NCI-H774 (cell line): ENCODE data around the gene ATXN1.

Source experiments
- DNase-seq: peaks from one replicate; lab custom pipeline; 2025; lab: John Stamatoyannopoulos, UW

Gene ATXN1

DNA sequence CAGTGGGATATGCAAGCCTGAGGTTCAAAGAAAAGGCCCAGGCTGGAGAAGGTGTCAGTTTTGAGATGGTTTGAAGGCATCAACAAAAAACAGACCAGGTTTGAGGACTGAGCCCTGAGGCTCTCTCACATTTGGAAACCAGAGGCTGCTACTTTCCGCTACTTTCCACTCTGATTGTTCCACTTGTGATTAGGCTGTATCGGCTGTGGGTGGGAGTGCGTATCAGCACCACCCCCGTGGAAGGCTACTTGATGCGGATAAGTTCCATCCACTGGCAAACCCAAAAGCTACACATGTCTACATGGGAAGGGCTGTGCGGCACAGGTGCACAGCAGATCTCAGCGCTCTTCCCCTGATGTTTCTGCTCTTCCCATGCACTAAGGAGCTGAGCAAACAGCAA is 324.2 kb downstream of the ATXN1 start:
- no peak for DNase-seq

DNA sequence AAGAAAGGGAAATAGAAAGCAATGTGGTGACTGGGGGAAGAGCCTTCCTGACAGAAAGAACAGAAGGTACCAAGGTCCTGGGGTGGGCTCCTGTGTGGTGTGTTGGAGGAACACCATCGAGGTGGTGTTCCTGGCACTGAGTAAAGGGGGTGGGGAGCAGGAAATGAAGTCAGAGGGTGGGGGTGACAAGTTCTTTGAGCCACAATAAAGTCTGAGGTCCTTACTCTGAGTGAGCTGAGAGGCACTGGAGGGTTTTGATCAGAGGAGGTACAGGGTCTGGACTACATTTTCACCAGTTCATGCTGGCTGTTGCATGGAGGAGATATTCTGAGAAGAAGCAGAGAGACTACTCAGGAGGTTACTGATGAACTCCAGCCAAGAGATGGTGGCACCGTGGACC is 324.7 kb downstream of the ATXN1 start:
- no peak for DNase-seq

DNA sequence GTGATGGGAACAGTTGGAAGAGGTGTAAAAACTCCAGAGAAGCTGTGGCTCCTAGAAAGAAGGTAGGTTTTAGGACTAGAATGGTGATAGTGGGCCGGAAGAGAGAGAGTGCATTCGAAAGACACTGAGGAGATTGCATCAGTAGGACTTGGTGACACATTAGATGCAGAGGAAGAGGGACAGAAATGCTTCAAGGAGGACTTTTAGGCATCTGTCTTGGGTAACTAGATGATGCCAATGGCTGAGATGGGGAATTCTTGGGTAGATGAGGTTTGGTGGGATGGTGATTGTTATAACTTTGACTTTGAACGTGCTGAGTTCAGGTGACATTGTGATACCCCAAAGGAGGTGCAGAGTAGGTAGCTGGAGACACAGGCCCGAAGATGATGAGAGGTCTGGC is 326.4 kb downstream of the ATXN1 start:
- no peak for DNase-seq

DNA sequence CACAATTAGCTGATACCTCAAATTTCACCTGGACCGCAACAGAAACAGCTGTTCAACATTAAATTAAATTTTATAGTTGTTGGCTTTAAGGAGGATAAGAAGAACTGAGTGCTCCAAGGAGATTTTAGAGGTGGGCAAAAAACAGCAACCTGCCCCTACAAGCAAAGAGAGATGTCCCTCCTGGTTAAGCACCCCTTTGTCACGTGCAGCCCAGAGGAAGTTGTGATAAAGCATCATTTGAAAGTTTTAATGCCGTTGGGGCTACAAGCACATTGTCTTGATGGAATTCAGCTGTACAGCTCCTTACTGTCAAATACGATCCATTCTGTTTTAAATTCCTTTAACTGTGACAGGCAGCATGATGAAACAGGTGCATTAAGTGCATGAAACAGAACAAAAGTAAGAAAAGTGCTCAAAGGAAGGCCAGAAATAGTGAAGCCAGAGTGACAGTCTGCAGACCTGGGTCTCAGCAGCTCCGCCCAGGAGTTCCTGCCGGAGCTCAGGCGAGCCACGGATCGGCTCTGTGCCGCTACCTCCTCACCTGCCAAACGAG is 327.8 kb downstream of the ATXN1 start:
- no peak for DNase-seq

DNA sequence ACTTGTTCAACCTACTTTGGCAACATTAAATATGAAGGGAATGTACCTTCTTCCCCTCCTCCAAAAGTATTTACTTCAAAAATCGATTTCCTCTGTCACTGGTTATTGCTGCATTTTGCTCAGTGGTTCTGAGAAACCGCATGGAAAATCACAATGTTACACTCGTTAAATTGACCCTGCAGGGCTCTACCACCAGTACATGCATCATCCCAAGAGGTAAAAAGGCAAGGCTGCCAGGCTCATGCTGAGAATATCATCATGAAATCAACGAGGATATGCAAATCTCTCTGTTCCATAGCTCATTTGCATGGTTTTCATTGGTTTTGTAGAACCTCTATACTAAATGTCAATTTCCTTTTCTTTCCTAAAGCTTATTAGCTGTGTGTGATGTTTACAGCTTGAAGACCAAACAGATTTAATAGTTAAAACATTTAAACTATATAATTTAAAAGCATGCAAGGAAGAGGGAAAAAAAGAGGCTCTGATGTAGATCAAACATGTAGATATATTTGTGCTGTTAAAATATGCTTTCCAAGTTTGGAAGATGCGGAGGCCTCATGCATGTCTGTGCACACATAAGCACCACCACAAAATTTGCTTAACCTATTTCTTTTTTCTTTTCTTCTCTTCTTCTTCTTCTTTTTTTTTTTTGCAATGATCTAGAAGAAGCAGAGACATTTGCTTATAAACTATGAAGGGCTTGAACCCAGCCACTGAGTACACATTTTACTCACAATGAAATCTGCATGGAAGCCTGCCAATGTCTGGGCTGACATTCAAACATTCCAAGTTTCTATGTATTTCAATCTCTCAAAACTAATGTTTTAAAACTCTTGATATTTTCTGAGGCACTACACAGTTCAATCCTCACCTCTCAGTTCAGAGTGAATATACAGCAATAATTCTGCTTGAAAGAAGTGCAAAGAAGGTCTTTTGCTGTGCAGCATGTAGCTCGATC is 328.9 kb downstream of the ATXN1 start:
- DNase-seq: no peak

DNA sequence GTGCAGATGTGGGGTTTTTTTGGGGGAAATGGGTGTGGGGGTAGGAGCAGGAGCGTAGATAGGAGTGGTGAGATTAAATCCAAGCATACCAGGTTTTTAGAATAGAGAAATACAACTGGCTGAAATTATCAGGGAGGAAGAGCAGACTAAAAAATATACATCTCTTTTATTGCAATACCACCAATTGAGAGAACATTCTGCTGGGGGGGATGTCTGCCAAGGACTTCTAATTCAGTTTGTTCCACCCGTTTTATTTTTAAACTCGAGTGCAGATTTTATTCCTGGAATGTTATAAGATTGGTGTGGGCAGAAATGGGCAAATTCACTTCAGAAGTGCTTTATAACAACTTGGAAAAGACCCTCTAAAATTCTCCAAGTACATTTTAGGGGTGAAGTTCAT is 330.2 kb downstream of the ATXN1 start:
- no peak for DNase-seq

DNA sequence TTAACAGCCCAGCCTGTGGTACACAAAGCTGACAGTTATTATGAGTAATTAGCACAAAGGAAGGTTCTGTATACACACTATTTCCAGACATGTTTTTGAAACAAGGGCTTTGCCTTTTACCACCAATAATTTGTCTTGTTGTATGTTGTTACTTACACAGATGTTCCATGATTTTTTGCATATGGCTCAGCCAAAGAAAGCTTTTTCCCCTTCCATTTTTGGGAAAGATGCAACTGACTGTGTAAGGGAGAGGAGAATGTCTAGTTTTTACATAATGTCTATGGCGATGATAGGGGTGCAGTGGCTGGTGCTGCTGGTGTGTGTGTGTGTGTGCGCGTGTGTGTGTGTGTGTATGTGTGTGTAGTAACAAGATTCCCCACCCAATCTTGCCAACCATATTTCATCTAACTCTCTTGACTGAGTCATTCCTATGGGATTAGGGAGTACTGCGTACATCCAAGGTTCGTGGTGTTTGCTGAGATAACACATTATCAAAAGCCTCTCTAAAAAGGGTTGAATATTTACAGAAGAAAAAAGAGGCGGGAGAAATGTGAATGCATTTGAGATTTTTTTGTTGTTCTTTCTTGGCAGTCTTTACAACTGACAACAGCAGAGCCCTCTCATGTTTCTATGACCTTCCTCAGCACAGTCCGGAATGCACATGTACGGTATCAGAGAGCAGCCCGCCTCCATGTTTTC is 330.7 kb downstream of the ATXN1 start:
- no peak for DNase-seq

DNA sequence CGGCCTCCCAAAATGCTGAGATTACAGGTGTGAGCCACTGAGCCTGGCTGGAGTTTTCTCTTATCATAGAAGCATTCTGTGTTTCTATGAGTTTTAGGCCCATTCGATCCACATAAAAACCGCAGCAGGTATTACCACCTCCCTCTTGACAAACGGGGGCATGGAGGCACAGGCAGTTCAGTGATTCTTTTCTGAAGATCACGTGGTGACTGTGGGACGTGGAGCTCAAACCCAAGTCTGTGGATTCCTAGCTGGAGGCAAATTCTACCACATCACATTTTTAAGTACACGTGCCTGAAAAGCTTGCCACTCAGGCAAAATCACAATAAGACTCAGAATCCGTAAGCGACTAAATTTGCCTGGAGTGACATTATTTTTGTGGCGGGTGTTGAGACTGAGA is 331.6 kb downstream of the ATXN1 start:
- no peak for DNase-seq

DNA sequence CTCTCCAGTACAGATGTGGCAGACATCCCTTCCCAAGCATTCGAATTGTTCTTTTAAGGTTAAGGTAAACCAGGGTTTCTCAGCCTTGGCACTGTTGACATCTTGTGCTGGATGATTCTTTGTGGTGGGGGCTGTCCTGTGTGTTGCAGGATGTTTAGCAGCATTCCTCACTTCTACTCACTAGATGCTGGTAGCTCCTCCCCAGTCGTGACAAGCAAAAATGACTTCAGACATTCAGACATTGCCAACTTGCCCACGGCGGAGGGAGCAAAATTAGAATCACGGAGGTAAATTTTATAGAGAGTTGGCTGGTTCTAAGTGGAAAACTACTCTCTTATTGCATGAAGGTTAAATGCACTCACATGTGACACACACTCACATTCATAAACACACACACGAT is 334.1 kb downstream of the ATXN1 start:
- no peak for DNase-seq

DNA sequence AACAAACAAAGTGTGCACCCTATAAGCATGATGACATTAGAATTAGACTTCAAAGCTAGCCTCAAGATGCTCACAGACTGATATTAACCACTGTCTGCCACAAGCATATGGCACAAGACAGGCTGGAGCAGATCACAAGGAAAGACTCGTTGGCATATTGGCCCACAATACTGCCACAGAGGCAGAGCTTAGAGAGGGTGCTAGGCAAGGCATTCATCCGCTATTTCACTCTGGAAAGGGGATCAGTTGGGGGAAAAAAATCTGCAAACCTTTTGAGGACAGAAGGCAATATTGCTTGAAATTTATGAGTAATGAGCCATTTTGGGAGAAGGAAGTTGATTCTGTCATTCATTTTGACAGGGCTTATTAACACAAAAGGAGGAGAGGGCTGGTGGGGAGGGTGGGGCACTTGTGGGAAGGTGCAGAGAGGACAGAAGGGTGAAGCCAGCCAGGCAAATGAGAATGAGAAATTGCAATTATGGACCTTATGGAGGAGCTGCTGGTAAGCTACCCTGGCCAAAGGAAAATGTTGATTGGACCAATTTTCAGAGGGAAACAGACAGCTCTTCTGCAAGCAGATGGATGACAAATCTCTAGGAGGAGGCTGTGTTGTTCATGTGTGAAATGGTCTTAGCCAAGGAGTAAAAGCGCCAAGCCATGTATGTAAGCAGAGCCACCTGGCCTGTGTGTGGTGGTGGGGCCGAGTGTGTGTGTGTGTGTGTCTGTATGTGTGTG is 335.2 kb downstream of the ATXN1 start:
- no peak for DNase-seq

DNA sequence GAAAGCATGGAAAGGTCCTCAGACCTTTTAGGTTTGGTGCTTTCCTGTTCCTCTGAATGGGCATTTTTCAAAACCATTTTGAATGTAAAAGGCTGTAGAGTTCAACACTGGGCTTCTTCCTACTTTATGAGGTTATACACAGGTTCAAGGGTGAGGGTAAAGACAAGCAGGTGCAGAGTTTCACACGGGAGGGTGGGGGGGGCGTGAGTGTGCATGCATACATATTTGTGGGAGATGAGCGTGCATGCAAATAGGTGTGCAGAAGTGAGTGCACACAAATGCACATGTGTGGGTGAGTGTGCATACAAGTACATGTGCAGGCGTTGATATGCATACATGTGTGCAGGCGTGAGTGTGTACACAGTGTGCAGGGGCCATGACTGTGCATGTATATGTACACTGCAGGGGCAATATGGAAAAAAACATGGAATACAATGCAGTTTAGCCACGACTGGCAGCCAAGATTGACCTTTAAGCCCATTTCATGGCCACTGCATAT is 339.7 kb downstream of the ATXN1 start:
- DNase-seq: no peak

DNA sequence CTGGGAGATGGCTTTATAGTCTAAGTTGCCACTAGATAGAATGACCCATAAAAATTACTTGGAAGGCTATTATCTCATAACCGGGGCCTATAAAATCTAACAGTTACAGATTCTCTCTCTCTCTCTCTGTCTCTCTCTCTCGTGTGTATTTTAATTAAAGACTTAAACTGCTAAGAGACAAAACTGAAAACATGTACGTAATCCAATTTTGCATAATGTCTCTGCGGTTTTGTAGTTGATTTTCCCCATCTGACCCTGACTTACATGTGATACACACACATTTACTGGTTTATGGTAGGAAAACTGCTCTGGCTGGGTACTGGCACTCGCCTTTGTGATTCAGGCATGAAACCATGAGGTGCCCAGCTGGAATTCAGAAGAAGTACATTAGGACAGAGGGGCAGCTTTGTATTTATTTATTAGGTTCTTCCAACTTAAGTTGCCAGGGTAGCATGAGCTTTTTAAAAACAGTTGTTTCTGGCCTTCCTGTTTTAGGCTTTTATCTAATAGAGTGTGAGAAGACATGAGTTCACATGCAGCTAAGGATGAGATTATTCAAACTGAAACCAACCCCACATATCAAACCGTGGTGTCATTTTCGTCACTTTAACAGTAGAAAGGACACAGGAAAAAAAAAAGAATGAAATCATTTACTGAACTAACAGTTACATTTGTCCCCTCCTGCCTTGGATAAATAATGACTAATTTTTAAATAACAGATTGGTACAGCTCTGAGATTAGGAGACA is 340.4 kb downstream of the ATXN1 start:
- DNase-seq: no peak

DNA sequence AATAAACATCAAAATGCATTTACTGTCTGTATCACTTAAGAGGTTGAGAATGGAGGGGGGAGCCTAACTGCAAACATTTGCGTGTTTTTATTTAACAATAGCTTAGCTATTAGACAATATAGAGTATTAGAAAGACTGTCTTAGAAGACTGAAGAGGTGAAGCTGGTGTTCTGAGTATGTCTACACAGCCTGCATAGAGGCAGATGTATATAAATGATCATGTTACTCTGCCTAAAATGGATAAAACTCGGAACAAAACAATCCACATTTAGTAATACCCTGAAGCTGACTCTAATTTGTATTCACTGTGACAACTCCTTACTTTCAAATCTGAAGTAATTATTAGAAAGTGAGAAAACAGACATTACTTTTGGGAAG is 340.9 kb downstream of the ATXN1 start:
- DNase-seq: no peak

DNA sequence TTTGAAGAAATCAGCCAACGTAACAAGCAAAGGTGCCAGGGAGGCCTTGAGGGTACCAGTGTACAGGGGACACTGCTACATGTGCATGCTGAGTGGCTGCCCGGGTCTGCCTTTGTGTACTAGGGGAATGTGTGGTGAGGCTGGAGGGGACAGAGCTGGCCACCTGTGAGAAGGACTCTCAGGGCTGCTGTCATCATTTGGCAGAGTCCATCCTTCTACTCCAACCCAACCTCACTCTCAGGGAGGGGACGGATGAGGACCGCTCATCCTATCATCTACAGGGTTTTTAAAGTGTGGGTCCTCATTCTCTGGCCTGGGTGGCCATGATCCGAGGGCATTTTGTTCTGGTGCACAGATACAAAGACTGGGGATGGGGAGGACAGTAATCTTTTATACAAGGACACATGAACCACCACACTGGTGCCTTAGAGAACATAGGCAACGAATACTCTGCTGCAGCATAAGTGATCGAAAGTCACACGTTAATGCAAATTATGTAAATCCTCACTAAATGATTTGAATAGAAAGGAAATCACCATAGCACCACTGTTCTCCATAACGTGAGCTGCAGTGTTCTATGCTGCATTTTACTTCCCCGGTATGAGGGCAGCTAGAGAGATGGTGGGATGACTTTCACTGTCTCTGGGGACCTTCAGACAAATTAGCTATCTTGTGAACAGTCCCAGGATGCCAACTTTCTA is 341.5 kb downstream of the ATXN1 start:
- no peak for DNase-seq

DNA sequence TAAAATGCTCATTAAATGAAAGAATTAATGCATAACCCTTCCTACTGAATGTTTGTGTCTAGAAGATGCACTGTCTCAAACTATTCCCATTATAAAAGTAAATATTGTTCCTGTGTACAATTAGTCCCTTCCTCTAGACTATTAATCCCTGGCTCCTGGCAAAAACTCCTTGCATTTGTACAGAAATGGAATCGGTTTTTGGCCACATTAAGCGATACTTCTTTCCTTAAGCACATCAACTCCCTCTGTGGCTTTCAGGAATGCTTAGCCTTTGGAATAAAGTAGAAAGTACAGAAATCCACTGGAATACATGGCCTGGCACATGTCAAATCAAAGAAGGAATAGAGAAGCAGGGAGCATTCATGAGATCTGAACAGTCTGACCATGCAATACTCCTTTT is 343.1 kb downstream of the ATXN1 start:
- DNase-seq: no peak

DNA sequence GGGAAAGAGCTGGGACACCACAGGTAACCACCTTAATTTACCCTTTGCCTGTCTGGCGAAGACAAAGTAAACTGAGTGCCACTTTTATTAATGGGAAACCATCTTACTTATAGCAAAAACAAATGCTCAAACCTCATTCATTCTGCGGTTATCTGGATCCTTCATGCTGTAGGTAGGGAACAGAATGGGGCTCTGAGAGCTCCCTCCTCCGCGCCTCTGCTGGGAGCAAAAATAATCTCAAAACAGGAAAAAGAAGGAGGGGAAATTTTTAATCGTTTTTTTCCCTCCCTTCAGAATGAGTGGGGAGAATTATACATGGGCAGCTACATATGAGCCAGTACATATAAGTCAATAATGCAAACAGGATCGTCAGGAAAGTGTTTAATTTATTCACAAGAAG is 345.6 kb downstream of the ATXN1 start:
- DNase-seq: no peak

DNA sequence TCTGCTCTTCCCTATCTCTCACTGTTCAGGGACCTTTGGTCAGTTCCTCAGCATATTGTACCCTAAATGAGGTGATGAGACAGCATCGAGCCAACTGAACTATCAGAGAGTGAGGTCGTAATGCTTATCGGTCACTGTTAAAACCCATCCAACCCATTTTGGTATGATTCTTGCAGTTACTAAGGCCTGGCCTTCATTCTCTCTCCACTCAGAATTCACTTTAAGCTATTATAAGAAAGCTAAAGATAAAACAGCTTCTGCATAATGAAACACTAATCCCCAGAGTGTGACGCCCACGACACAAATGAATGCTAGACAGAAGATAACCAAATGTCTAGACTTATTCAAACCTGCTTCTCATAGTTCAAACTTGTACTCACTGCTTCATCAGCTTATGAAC is 347.1 kb downstream of the ATXN1 start:
- no peak for DNase-seq

DNA sequence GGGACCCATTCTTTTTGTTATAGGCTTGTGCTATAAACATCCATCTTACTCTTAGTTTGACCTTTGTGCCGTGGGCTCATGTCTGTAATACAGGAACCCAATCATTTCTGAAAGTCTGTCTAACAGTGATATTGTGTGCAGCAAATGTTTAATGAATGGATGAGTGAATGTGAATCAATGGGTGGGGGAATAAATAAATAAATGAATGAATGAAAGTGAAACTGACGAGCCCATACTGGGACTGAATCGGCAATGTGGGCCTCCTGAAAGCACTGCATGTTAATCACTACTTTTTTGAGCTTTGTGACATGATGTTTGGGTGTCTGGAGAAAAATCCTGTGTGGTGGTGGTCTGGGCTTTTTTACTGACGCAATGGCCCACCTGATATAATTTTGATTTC is 347.9 kb downstream of the ATXN1 start:
- no peak for DNase-seq

DNA sequence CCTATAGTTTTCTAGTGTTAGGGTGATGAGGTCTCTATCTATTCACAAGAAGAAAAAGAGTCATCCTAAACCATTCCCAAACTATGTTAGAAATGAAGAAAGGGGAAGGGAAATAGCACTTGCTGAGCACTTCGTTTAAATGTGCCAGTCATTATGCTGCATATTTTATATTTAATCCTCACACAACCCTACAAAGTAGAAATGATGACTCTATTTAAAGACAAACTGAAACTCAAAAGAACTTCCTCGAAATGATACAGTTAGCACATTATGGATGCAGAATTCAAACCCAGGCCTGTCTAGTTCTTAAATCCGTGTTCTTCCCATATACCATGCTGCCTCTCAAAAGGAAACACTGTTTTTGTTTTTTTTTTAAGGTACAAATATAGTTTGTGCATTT is 348.3 kb downstream of the ATXN1 start:
- no peak for DNase-seq

DNA sequence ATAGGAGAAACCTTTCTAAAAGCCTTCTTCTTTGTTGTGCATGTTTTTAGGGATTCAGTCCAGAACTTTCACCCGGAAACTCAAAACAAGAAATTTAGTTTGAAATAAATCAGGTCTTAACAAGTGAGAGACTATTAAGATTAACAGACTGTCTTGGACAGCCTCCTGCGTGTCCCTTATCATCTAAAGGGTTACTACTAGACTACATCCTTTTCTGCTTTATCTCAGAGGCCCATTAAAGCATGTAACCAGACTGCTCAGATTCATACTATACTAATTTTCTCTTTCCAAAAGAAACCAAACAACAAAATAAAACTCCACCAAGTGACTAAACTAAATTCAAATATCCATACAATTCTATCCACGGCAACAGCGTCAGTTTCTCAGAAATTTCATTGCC is 349.1 kb downstream of the ATXN1 start:
- no peak for DNase-seq
